A549 (cell line): ENCODE results near the gene ADGRB2.
A peak's percentile ranks its signal among the peaks of the same experiment; 100 is the strongest.

Experiments
- CEBPB ChIP-seq, 2 experiments: fragments of >200 bp in 1 of 2; sonication (Bioruptor Twin) in 1 of 2; formaldehyde crosslinking in 1 of 2; IDR thresholded peaks; 2 replicates each; pipeline ENCODE4 v1.6.1; 2012 to 2016
- CHD4 ChIP-seq: fragments of 200-600 bp; sonication (generic); IDR thresholded peaks from 2 replicates; pipeline ENCODE4 v1.6.1; 2016; ENCODE audit warnings: antibody characterized with exemption, mild to moderate bottlenecking, borderline replicate concordance
- CTCF ChIP-seq: fragments of >200 bp; sonication (Bioruptor Twin); formaldehyde crosslinking; IDR thresholded peaks from 3 replicates; pipeline ENCODE4 v1.5.1; 2016
- ELK1 ChIP-seq: fragments of 150-350 bp; IDR thresholded peaks from 2 replicates; pipeline ENCODE4 v1.6.1; 2014; ENCODE audit warnings: low read depth, mild to moderate bottlenecking, low read length
- FOSL2 ChIP-seq, 2 experiments: fragments of 450-650 bp in 1 of 2; fragments of >200 bp in 1 of 2; sonication (Bioruptor Twin) in 1 of 2; formaldehyde crosslinking; IDR thresholded peaks; 2 replicates each; pipeline versions ENCODE4 v1.5.0 to v1.6.1; 2016 to 2020; ENCODE audit warnings: mild to moderate bottlenecking in 1 of 2, moderate library complexity in 1 of 2
- HOXB13 ChIP-seq: fragments of 250-450 bp; sonication (Bioruptor Pico); IDR thresholded peaks from 2 replicates; pipeline ENCODE4 v1.5.0; 2020; ENCODE audit warnings: low read depth, mild to moderate bottlenecking, moderate library complexity
- NFE2L2 ChIP-seq: fragments of 150-350 bp; conservative IDR thresholded peaks from 2 replicates; pipeline ENCODE4 v1.6.1; 2014; ENCODE audit warnings: low read length
- PHF8 ChIP-seq: fragments of 200-600 bp; sonication (generic); IDR thresholded peaks from 2 replicates; pipeline ENCODE4 v1.6.1; 2016; ENCODE audit warnings: low read depth, mild to moderate bottlenecking, antibody characterized with exemption, moderate library complexity, borderline replicate concordance
- RAD21 ChIP-seq, 2 experiments: fragments of >200 bp in 1 of 2; sonication (Bioruptor Twin) in 1 of 2; formaldehyde crosslinking in 1 of 2; IDR thresholded peaks in 1 of 2; conservative IDR thresholded peaks in 1 of 2; 2 replicates in 1 of 2; 3 replicates in 1 of 2; pipeline ENCODE4 v1.6.1; 2012 to 2018; ENCODE audit warnings: inconsistent platforms in 1 of 2
- REST ChIP-seq: fragments of 200-600 bp; sonication (generic); IDR thresholded peaks from 2 replicates; pipeline ENCODE4 v1.6.1; 2016; ENCODE audit warnings: antibody characterized with exemption, mild to moderate bottlenecking, moderate library complexity
- RFX5 ChIP-seq: fragments of 450-650 bp; IDR thresholded peaks from 2 replicates; pipeline ENCODE4 v1.7.1; 2014; ENCODE audit warnings: antibody characterized with exemption, mild to moderate bottlenecking, moderate library complexity
- ZFP36 ChIP-seq: fragments of 450-650 bp; IDR thresholded peaks from 2 replicates; pipeline ENCODE4 v1.6.1; 2014; ENCODE audit warnings: borderline replicate concordance; ENCODE audit not compliant: partially characterized antibody
- TF ChIP-seq, protein P1 (sequence below): fragments of 450-650 bp; IDR thresholded peaks from 2 replicates; pipeline ENCODE4 v1.6.1; 2014; ENCODE audit warnings: antibody characterized with exemption
- TF ChIP-seq, protein P2 (sequence below): fragments of 250-450 bp; sonication (Bioruptor Pico); IDR thresholded peaks from 2 replicates; pipeline ENCODE4 v1.5.0; 2020; ENCODE audit warnings: low read depth, mild to moderate bottlenecking, moderate library complexity

DNA sequence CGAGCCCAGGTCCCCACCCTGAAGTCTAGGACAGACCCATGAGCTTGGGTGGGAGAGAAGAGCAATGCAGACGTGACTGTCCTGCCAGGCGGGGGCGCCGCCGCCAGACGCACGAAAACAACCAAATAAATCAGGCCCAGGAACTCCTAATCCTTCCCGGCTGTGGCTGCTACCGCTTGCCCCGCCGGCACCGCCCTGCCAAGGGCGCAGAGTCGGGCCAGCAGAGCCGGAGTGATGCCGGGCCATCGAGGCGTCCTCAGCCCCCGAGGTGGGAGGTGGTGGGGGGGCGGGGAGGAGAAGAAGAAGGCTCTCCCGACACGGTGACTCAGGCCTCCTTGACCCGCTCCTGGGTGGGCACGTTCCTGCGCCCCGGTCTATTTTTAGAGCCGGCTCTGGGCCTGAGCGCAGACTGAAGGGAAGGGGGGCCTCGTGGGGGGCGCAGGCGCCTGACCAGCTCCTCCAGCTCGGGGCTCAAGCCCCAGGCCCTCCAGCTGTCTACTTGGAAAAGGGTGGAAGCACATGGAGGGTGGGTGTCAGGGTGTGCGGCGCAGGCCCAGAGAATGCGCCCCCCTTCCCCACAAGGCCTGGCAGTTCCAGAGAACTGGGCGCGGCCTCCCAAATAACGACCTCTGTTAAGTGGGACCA, 49.6 kb downstream of the ADGRB2 start:
- TF ChIP-seq REST (no peak), CTCF (peak; percentile 56), ZFP36 (no peak), CHD4 (no peak), RAD21 (conservative IDR thresholded peaks at IDR 0.05 in 1 of 2, IDR thresholded peaks at IDR 0.05 in 1 of 2) (peak; percentile 28 to 36; a peak in 3 of 5 replicates), FOSL2 (IDR thresholded peaks at IDR 0.05) (no peak), FOSL2 (CRISPR knock-in tag; IDR thresholded peaks at IDR 0.05) (peak; percentile 36), RFX5 (no peak), PHF8 (no peak), NFE2L2 (no peak), ELK1 (no peak), HOXB13 (CRISPR knock-in tag) (no peak), CEBPB (IDR thresholded peaks at IDR 0.05) (no peak)
- TF ChIP-seq, protein P1, sequence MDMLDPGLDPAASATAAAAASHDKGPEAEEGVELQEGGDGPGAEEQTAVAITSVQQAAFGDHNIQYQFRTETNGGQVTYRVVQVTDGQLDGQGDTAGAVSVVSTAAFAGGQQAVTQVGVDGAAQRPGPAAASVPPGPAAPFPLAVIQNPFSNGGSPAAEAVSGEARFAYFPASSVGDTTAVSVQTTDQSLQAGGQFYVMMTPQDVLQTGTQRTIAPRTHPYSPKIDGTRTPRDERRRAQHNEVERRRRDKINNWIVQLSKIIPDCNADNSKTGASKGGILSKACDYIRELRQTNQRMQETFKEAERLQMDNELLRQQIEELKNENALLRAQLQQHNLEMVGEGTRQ = no peak
- TF ChIP-seq, protein P2, sequence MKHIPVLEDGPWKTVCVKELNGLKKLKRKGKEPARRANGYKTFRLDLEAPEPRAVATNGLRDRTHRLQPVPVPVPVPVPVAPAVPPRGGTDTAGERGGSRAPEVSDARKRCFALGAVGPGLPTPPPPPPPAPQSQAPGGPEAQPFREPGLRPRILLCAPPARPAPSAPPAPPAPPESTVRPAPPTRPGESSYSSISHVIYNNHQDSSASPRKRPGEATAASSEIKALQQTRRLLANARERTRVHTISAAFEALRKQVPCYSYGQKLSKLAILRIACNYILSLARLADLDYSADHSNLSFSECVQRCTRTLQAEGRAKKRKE (CRISPR knock-in tag) = no peak
